Measurements from ENCODE around the gene CHM.
"Not testable (repeated sequence)": the region's sequence is repeated elsewhere in the genome, so short reads cannot be mapped to it uniquely, and the experiment has no call there.

CHM gene

DNA sequence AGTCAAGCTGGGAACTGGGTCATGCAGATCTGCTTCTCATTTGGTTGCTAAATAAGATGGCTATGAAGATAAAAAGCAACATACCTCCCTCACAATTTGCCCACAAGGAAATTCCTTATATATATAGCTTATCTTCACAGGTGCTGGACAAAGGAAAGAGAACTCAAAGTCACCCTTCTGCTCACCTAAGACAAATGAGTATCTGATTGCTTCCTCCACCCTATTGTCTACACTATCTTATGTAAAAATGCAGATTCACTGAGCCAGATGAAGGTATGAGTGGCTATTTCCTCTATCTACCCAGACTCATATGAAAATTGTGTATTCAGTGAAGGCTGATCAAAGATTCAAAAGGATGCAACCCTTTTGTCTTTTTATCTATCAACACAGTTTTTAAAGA, 50.8 kb downstream of the CHM start:
- H3K27ac ChIP-seq (ENCODE audit: low read depth, low read length, severe bottlenecking): no peak overlapping the region
- H3K9me3 ChIP-seq (ENCODE audit: control insufficient read depth, low read length): no peaks in the 10 kb centered on the region
- no peak overlapping the region for H3K4me3 ChIP-seq (ENCODE audit: extremely low read depth, insufficient read depth, low read length, poor library complexity, severe bottlenecking)
- H3K36me3 ChIP-seq (ENCODE audit: control insufficient read depth, insufficient read depth, low read length): no peaks in the 10 kb centered on the region
- H3K4me1 ChIP-seq (ENCODE audit: control insufficient read depth, insufficient read depth, low read length, poor library complexity, severe bottlenecking): peaks cover 18% of the 10 kb centered on the region

DNA sequence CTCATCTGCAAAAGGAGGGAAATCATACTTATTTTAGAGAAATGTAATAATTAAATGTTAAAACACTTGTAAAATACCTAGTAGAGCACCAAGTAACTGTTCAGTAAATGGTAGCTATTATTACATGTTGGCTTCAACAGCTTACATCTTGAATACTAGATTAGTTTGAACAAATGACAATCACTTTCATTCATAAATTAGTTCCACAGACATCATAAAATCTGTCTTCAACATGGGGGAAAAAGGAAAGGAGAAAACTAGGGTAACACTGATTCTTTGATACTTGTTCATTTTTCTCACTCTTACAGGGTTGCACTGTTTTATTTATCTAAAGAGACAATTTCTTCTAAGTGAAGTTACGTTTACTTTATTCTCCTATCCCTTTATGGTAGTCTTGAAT, 51.7 kb downstream of the CHM start:
- Histone ChIP-seq H3K4me3 (ENCODE audit: extremely low read depth, insufficient read depth, low read length, poor library complexity, severe bottlenecking) (no peak overlapping the region), H3K27ac (ENCODE audit: low read depth, low read length, severe bottlenecking) (no peak overlapping the region), H3K9me3 (ENCODE audit: control insufficient read depth, low read length) (no peaks in the 10 kb centered on the region), H3K4me1 (ENCODE audit: control insufficient read depth, insufficient read depth, low read length, poor library complexity, severe bottlenecking) (peaks cover 18% of the 10 kb centered on the region), H3K36me3 (ENCODE audit: control insufficient read depth, insufficient read depth, low read length) (no peaks in the 10 kb centered on the region)
- WGBS, 2 experiments (ENCODE audit: insufficient coverage in 2 of 2): no CpG with 5 or more reads among the region's 1 CpG

DNA sequence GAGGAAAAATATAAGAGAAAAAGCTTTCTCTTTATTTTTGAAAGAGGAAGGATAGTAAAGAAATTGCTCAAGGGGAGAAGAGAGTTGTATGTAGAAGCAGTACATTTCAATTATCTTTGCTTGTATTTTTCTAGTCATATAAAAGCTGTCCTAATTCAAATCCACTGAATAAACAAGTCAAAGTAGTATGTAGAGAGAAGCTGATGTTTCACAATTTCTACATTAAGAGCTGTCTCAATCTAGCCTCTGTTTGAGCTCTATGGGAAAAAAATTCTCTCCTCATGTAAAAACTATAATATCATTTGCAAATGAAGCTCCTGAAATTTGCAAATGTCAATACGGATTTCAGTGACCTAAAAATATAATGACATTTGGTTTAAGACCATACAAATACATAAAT, 52.6 kb downstream of the CHM start:
- WGBS, 2 experiments (ENCODE audit: insufficient coverage in 2 of 2): no CpG with 5 or more reads among the region's 1 CpG
- Histone ChIP-seq H3K36me3 (ENCODE audit: control insufficient read depth, insufficient read depth, low read length) (no peaks in the 10 kb centered on the region), H3K9me3 (ENCODE audit: control insufficient read depth, low read length) (no peaks in the 10 kb centered on the region)

DNA sequence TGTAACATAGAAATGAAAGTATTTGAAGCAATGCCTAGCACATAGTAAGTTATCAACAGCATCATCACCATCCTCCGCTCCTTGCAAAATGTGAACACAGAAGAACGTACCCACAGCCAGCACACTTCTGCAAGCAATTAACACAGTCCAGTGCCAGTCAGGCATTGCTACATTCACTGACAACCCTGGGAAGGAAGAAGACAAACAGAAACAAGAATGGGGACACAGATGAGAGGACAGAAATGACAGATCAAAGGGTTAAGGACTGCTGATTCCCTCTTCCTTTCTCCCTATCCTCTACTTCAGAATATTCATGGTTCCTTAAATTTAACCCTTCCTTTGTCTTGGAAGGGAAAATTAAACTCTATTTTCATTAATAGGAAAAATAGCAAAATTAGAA, 53.1 kb downstream of the CHM start:
- Histone ChIP-seq H3K27ac (ENCODE audit: low read depth, low read length, severe bottlenecking) (peak overlapping the region; percentile 29), H3K36me3 (ENCODE audit: control insufficient read depth, insufficient read depth, low read length) (no peaks in the 10 kb centered on the region), H3K4me3 (ENCODE audit: extremely low read depth, insufficient read depth, low read length, poor library complexity, severe bottlenecking) (no peak overlapping the region), H3K9me3 (ENCODE audit: control insufficient read depth, low read length) (no peaks in the 10 kb centered on the region), H3K4me1 (ENCODE audit: control insufficient read depth, insufficient read depth, low read length, poor library complexity, severe bottlenecking) (peaks cover 18% of the 10 kb centered on the region)
- no CpG with 5 or more reads among the region's 2 CpGs for WGBS, 2 experiments (ENCODE audit: insufficient coverage in 2 of 2)

More for the DNA sequence above, 52.6 kb downstream of the CHM start:
- peak overlapping the region; percentile 29 for H3K27ac ChIP-seq (ENCODE audit: low read depth, low read length, severe bottlenecking)
- H3K4me3 ChIP-seq (ENCODE audit: extremely low read depth, insufficient read depth, low read length, poor library complexity, severe bottlenecking): no peak overlapping the region
- H3K4me1 ChIP-seq (ENCODE audit: control insufficient read depth, insufficient read depth, low read length, poor library complexity, severe bottlenecking): peaks cover 18% of the 10 kb centered on the region

DNA sequence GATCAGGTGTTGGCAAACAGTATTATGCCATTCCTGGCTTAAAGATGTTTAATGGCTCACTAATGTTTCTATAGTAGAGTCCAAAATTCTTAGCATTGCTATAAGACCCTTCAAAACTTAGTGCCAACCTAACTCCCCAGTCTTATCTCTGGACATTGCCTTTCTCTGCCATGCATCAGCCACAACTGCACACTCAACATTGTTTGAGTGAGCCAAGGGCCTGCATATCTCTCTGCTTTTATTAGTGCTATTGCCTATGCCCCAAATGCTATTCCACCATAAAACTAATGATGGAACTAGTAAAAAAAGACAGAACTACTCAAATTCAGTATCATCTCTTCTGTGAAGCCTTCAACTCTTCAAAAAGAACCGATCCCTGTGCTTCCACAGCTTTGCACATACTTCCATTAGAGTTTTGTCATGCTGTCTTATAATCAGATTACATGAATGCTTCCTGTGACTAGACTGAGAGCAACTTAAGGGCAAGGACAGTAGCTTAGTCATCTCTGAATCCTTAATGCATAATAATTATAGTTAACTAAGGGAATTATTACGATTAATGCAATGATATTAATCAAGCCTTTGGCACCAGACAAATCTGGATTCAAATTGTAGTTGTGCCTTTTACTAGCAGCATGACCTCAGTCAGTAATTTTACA, 53.7 kb downstream of the CHM start:
- Histone ChIP-seq H3K4me1 (ENCODE audit: control insufficient read depth, insufficient read depth, low read length, poor library complexity, severe bottlenecking) (peaks cover 18% of the 10 kb centered on the region), H3K27ac (ENCODE audit: low read depth, low read length, severe bottlenecking) (peak overlapping the region; percentile 57), H3K4me3 (ENCODE audit: extremely low read depth, insufficient read depth, low read length, poor library complexity, severe bottlenecking) (no peak overlapping the region), H3K9me3 (ENCODE audit: control insufficient read depth, low read length) (no peaks in the 10 kb centered on the region), H3K36me3 (ENCODE audit: control insufficient read depth, insufficient read depth, low read length) (no peaks in the 10 kb centered on the region)
- no CpG with 5 or more reads among the region's 2 CpGs for WGBS, 2 experiments (ENCODE audit: insufficient coverage in 2 of 2)

DNA sequence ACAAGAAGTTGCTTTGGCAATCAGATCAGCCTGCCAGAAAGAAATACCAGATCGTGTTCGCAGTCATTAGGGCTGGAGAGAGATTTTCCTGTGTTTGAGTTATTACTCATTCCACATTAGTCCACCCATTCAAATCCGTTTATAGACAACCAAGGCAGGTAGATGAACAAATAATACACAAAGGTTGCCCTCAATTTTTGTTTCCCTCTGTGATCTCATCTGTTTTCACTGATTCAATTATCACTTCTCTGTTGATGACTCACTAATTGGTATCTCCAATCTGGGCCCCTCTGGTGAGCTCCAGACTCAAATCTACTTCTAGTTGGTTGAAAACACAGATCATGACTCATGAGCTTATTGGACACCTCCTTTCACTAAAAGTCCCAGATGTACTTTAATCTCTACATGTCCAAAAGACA, 54.5 kb downstream of the CHM start:
- Histone ChIP-seq H3K4me3 (ENCODE audit: extremely low read depth, insufficient read depth, low read length, poor library complexity, severe bottlenecking) (no peak overlapping the region), H3K36me3 (ENCODE audit: control insufficient read depth, insufficient read depth, low read length) (no peaks in the 10 kb centered on the region), H3K4me1 (ENCODE audit: control insufficient read depth, insufficient read depth, low read length, poor library complexity, severe bottlenecking) (peaks cover 18% of the 10 kb centered on the region), H3K9me3 (ENCODE audit: control insufficient read depth, low read length) (no peaks in the 10 kb centered on the region), H3K27ac (ENCODE audit: low read depth, low read length, severe bottlenecking) (peak overlapping the region; percentile 53)
- WGBS, 2 experiments (ENCODE audit: insufficient coverage in 2 of 2): 100% methylated on average over 1 of the region's 3 CpGs; no CpG with 5 or more reads in 1 of the 2 experiments

DNA sequence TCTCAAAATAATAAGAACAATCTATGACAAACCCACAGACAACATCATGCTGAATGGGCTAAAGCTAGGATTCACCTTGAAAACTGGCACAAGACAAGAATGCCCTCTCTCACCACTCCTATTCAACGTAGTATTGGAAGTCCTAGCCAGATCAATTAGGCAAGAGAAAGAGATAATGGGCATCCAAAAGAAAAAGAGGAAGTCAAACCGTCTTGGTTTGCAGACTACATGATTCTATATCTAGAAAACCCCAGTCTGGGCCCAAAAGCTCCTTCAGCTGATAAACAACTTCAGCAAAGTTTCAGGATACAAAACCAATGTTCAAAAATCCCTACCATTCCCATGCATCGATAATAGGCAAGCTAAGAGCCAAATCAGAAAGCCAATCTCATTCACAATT, 59.0 kb downstream of the CHM start:
- H3K4me3 ChIP-seq (ENCODE audit: extremely low read depth, insufficient read depth, low read length, poor library complexity, severe bottlenecking): no peak overlapping the region
- WGBS, 2 experiments (ENCODE audit: insufficient coverage in 2 of 2): no CpG with 5 or more reads among the region's 3 CpGs
- H3K4me1 ChIP-seq (ENCODE audit: control insufficient read depth, insufficient read depth, low read length, poor library complexity, severe bottlenecking): peaks cover 7% of the 10 kb centered on the region
- H3K9me3 ChIP-seq (ENCODE audit: control insufficient read depth, low read length): no peaks in the 10 kb centered on the region
- no peaks in the 10 kb centered on the region for H3K36me3 ChIP-seq (ENCODE audit: control insufficient read depth, insufficient read depth, low read length)
- H3K27ac ChIP-seq (ENCODE audit: low read depth, low read length, severe bottlenecking): no peak overlapping the region

DNA sequence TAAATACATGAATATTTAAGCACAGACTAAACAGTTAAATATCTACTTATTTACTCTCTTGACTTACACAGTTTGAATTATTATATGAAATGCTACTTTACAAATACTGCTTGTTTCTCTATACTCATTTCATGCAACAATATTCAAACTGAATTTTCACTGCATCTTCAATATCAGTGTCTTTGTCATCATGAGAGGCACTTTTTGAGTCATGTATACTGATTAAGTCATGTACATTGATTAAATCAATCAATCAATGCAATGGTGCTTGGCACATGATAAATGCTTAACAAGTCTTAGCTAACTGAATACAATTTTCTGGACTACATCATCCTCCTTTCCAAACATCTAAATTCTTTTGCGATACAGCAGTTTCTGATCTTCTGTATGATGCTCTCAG, 67.1 kb downstream of the CHM start:
- no peaks in the 10 kb centered on the region for H3K4me1 ChIP-seq (ENCODE audit: control insufficient read depth, insufficient read depth, low read length, poor library complexity, severe bottlenecking)
- H3K27ac ChIP-seq (ENCODE audit: low read depth, low read length, severe bottlenecking): no peak overlapping the region
- H3K4me3 ChIP-seq (ENCODE audit: extremely low read depth, insufficient read depth, low read length, poor library complexity, severe bottlenecking): no peak overlapping the region
- no CpG with 5 or more reads among the region's 1 CpG for WGBS, 2 experiments (ENCODE audit: insufficient coverage in 2 of 2)
- peaks cover 13% of the 10 kb centered on the region for H3K36me3 ChIP-seq (ENCODE audit: control insufficient read depth, insufficient read depth, low read length)
- no peaks in the 10 kb centered on the region for H3K9me3 ChIP-seq (ENCODE audit: control insufficient read depth, low read length)

DNA sequence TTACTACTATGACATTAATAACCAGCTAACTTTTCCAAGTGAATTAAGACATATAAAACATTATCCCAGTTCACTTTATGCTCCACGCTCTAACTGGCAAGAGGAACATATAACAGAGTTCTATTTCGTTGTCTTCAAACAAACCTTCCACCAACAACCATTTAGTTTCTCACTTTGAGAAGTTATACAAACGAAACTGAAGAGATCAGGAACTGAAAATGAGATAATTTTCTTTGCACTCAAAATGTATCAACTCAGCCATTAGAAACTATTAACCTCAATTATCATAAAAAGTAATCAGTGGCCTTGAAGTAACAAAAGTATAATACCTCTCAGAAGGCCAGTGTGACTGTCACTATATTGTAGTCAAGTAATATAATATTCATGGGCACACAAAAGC, 70.1 kb downstream of the CHM start:
- H3K9me3 ChIP-seq (ENCODE audit: control insufficient read depth, low read length): no peaks in the 10 kb centered on the region
- 100% methylated on average over 1 of the region's 3 CpGs for WGBS, 2 experiments (ENCODE audit: insufficient coverage in 2 of 2)
- H3K4me1 ChIP-seq (ENCODE audit: control insufficient read depth, insufficient read depth, low read length, poor library complexity, severe bottlenecking): no peaks in the 10 kb centered on the region
- no peak overlapping the region for H3K4me3 ChIP-seq (ENCODE audit: extremely low read depth, insufficient read depth, low read length, poor library complexity, severe bottlenecking)
- H3K27ac ChIP-seq (ENCODE audit: low read depth, low read length, severe bottlenecking): no peak overlapping the region
- peaks cover 17% of the 10 kb centered on the region for H3K36me3 ChIP-seq (ENCODE audit: control insufficient read depth, insufficient read depth, low read length)

DNA sequence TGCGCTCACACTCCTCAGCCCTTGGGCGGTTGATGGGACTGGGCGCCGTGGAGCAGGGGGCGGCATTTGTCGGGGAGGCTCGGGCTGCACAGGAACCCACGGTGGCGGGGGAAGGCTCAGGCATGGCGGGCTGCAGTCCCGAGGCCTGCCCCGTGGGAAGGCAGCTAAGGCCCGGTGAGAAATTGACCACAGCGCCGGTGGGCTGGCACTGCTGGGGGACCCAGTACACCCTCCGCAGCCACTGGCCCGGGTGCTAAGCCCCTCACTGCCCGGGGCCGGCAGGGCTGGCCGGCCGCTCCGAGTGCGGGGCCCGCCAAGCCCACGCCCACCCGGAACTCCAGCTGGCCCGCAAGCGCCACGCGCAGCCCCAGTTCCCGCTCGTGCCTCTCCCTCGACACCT, 75.0 kb downstream of the CHM start:
- not testable (repeated sequence) for H3K4me1 ChIP-seq (ENCODE audit: control insufficient read depth, insufficient read depth, low read length, poor library complexity, severe bottlenecking)

DNA sequence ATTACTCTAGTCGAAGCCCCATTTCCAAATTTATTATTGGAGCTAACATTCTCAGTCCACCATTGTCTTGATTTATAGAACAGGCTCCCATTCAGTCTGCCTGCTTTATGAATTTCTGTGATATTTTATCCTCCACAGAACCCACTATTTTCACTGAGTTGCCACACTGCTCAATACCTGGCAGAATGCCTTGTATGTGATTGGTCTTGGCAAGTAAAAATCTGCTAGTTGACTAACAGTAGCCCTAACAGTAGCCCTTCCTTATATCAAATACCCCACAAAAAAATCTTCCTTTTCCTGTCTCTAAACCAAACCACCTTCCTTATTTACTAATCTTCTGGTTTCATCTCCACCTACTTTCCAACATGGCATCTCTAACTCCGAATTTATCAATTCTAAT, 82.6 kb downstream of the CHM start:
- Histone ChIP-seq H3K27ac (ENCODE audit: low read depth, low read length, severe bottlenecking) (no peak overlapping the region), H3K9me3 (ENCODE audit: control insufficient read depth, low read length) (no peaks in the 10 kb centered on the region), H3K36me3 (ENCODE audit: control insufficient read depth, insufficient read depth, low read length) (no peaks in the 10 kb centered on the region), H3K4me3 (ENCODE audit: extremely low read depth, insufficient read depth, low read length, poor library complexity, severe bottlenecking) (no peak overlapping the region), H3K4me1 (ENCODE audit: control insufficient read depth, insufficient read depth, low read length, poor library complexity, severe bottlenecking) (no peaks in the 10 kb centered on the region)
- 75 to 93% methylated on average over 1 of the region's 2 CpGs for WGBS, 2 experiments (ENCODE audit: insufficient coverage in 2 of 2)

More for the DNA sequence above, 75.0 kb downstream of the CHM start:
- H3K9me3 ChIP-seq (ENCODE audit: control insufficient read depth, low read length); H3K27ac ChIP-seq (ENCODE audit: low read depth, low read length, severe bottlenecking); H3K4me3 ChIP-seq (ENCODE audit: extremely low read depth, insufficient read depth, low read length, poor library complexity, severe bottlenecking): not testable (repeated sequence)
- H3K36me3 ChIP-seq (ENCODE audit: control insufficient read depth, insufficient read depth, low read length): peaks cover 11% of the 10 kb centered on the region
- WGBS, 2 experiments (ENCODE audit: insufficient coverage in 2 of 2): no CpG with 5 or more reads among the region's 33 CpGs
